Activated T-cell treated with anti-CD3 and anti-CD28 coated beads for 4 hours (primary cell): ENCODE measurements around the gene MYBBP1A.
"Not testable (repeated sequence)": the region's sequence is repeated elsewhere in the genome, so short reads cannot be mapped to it uniquely, and the experiment has no call there.

Experiments
- DNase-seq: peaks from one replicate; pipeline ENCODE4 v3.0.0-alpha.2; 2020

The MYBBP1A gene, protein sequence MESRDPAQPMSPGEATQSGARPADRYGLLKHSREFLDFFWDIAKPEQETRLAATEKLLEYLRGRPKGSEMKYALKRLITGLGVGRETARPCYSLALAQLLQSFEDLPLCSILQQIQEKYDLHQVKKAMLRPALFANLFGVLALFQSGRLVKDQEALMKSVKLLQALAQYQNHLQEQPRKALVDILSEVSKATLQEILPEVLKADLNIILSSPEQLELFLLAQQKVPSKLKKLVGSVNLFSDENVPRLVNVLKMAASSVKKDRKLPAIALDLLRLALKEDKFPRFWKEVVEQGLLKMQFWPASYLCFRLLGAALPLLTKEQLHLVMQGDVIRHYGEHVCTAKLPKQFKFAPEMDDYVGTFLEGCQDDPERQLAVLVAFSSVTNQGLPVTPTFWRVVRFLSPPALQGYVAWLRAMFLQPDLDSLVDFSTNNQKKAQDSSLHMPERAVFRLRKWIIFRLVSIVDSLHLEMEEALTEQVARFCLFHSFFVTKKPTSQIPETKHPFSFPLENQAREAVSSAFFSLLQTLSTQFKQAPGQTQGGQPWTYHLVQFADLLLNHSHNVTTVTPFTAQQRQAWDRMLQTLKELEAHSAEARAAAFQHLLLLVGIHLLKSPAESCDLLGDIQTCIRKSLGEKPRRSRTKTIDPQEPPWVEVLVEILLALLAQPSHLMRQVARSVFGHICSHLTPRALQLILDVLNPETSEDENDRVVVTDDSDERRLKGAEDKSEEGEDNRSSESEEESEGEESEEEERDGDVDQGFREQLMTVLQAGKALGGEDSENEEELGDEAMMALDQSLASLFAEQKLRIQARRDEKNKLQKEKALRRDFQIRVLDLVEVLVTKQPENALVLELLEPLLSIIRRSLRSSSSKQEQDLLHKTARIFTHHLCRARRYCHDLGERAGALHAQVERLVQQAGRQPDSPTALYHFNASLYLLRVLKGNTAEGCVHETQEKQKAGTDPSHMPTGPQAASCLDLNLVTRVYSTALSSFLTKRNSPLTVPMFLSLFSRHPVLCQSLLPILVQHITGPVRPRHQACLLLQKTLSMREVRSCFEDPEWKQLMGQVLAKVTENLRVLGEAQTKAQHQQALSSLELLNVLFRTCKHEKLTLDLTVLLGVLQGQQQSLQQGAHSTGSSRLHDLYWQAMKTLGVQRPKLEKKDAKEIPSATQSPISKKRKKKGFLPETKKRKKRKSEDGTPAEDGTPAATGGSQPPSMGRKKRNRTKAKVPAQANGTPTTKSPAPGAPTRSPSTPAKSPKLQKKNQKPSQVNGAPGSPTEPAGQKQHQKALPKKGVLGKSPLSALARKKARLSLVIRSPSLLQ (N-terminal part only)

DNA sequence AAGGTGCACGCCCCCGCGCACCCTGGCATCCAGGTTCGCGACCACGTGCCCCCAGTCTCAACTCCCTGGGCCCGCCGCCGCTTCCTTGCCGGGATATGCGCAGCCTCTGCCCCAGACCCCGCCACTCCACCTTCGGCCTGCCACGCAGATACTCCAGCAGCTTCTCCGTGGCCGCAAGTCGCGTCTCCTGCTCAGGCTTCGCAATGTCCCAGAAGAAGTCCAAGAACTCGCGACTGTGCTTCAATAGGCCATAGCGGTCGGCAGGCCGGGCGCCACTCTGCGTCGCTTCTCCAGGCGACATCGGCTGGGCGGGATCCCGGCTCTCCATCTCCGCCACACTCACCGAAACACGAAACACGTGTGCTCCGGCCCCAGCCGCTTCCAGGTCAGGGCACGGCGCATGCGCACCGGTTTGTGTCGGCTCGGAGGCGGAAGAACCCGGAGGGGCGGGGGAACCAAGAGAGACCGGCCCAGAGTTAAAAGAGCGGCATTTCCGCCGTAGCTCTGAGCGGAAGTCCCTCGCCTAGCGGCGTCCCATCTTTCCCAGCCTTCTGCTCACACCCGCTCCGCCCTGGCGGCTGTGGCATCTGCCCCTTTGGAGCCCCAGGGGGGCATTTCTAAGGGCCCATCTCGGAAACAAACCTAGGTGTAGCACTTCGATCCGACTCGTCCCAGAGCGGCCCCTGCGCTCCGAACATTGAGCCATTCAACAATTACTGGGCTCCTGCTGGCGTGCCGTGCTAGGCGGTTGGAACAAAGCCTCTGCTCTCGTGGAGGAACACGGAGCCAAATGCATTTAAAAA lies at the start of gene MYBBP1A:
Gene MYBBP1A (minus strand): TSS at position 388 of the 803 bp plus-strand sequence. CDS start 60 bp downstream, at position 328.
- peak; percentile 95 for DNase-seq

DNA sequence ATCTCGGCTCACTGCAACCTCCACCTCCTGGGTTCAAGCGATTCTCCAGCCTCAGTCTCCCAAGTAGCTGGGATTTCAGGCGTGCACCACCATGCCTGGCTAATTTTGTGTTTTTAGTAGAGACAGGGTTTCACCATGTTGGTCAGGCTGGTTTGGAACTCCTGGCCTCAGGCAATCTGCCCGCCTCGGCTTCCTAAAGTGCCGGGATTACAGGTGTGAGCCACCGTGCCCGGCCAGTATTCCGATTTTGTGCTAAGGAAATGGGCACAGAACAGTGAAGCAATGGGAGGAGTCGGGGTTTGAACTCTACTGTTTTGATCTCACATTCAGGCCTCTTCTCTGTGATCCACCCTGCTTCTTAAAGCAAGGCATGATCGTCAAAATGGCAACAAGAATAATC lies 49.6 kb upstream of the MYBBP1A start:
- DNase-seq = not testable (repeated sequence)

DNA sequence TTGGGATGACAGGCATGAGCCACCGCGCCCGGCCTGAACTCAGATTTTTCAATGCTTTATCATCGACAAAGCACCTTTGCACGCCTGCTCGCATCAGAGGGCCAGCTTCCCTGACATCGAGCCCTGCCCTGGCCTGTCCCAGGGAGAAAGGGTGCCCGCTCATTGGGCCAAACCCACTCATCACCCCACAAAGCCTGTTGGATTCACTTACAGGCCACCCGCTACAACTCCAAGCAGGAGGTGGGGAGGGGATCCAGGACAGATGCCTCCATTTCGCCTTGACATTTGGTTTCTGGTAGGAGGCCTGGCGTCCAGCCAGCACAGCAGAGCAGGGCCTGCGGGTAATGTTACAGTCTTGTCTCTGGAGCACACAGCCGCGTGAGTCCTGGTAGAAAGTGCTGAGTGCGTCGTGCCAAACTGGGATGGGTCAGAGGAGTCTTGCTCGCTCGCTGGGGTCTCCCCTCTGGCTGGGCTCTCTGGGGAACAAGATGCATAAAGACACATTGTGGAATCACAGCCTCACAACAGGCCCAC lies 49.0 kb upstream of the MYBBP1A start:
- DNase-seq = no peak

DNA sequence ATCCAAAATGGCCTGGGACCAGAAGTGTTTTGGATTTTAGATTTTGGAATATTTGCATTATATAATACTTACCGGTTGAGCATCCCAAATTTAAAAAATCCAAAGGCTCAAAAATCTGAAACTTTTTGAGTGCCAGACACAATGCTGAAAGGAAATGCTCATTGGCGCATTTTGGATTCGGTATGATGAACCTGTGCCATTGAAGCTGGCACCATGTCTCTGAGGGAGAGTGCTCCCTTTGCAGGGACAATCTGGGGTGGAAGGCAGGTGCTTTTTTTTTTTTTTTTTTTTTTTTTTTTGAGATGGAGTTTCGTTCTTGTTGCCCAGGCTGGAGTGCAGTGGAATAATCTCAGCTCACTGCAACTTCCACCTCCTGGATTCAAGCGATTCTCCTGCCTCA lies 46.9 kb upstream of the MYBBP1A start:
- DNase-seq = no peak

DNA sequence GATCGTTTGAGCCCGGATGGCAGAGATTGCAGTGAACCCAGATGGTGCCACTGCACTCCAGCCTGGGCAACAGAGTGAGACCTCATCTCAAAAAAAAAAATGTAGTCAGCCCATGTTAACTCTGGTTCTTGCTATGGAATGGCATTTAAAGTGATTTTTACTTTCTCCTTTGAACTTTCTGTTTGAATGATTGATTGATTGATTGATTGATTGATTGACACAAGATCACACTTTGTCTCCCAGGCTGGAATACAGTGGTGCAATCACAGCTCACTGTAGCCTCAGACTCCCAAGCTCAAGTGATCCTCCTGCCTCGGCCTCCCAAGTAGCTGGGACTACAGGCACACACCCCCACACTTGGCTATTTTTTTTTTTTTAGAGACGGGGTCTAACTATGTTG lies 46.1 kb upstream of the MYBBP1A start:
- no peak for DNase-seq

DNA sequence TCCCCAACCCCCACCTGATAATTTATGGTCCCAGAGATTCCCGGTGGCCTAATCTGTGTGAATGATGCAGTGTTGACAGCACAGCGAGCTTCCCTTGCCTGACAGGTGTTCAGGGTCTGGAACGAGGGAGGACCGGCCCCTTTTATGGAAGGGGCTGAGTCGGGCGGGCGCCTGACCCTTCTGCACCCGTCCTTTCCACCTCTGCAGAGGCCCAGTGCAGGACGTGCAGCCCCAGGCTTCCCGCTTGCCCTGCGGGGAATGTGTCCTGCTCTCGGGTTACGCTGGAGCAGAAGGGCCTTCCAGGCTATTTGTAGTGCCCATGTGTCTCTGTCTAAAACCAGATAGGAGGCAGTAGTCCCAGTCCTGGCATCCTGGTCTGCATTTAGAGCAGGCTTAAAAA lies 45.4 kb upstream of the MYBBP1A start:
- no peak for DNase-seq

DNA sequence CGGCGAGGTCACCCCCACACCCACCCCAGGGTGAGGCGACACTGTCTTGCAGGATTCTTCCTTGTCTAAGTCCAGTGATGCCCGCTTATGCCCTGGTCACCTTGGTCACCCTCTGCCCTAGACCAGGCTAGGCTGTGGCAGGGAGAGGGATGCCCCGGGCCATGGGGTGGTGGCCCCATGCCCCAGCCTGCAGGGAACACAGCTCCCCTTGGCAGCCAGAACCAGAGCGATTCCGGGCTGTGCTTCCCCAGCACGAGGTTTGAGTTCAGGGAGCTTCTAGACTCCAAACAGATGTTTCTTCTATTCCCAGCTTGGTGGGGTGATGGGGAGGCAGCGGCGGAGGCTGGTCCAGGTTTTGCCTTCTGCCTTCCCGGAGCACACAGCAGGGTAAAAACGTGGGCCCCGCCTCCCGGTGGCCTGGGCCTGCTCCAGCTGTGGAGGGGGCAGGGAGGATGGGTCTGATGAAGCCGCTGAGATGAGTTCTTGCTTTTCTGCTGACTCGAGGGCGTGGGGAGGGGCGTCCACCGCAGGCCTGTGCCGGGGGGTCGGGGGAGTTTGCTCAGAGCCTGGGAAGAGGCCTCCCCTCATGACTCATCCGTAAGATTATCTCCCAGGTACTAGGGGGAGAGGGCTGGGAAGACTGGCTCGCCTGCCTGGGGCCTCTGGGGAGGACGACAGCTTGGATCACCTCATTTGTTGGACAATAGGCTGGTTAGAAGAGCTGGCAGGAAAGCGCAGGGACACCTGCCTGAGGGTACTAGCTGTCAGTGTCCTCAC lies 44.5 kb upstream of the MYBBP1A start:
- DNase-seq = no peak

DNA sequence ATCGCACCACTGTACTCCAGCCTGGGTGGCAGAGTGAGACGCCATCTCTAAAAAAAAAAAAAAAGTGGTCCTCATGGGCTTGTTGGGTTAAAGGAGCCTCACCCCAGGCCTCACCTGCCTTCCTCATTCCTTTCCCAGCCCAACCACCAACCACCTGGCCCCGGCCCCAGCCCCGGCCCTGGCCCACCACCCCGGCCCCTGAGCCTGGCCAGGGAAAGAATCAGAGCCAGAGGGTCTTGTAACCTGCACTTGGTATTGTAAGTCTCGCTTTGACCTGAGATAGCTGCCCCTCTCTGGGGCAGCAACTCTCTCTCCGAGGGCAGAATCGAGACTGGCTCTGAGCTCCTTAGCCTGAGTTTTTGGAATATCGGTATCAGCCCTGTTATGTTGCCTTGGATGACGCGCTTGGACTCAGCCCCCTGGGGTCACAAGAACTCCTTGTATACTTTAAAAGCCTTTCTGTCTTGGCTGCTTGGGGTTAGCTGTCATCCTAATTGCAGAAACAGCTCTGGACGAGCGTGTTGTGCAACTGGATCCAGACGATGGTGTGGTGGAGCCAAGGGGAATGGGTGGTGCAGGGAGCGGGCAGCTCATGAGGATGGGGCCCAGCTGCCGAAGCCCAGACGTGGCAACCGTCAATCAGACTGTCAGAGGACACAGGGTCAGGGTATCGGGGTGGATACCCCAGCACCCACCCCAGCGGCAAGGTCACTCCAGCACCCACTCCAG lies 43.8 kb upstream of the MYBBP1A start:
- DNase-seq = no peak

DNA sequence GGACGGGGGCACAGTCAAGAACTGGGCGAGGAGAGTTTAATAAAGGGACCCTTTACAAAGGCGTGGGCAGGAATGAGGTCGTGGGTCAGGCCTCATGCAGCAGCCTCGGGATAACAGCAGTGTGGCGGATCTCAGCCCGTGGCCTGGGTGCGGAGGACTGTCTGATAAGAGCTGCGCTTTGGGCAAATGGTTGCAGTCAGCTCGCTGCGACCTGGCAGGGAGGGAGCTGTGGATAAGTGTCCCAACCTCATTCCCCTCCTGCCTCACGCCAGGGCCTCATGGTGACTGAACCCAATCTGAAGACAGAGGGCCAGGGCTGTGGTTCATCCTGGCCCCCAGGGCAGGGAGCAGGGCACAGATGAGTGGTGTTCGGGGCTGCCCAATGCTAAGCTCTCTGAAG lies 42.8 kb upstream of the MYBBP1A start:
- DNase-seq = no peak

DNA sequence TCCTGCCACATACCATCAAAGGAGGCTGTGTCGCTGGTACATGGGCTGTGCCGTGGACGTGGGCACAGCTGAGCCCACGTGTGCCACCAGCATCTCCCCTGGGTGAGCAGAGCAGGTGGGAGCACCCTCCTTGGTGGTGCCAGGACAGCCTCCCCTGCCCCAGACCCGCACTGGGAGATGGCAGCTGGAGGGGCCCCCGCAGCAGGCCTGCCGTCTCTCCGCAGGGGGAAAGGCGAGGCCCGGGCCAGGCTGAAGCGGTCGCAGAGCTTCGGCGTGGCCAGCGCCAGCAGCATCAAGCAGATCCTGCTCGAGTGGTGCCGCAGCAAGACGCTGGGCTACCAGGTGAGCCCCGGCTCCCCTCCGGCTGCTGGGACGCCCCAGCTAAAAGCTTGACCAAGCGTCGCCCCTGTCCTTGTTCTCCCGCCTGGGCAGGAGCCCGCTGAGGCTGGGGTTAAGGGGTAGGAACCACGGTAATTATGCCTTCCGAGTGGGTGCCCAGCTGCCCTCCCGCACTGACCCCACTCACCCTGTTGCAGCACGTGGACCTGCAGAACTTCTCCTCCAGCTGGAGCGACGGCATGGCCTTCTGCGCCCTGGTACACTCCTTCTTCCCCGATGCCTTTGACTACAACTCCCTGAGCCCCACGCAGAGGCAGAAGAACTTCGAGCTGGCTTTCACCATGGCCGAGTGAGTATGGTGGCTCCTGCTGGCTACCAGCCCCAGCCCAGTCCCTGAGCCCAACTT lies 41.6 kb upstream of the MYBBP1A start:
- DNase-seq = no peak

DNA sequence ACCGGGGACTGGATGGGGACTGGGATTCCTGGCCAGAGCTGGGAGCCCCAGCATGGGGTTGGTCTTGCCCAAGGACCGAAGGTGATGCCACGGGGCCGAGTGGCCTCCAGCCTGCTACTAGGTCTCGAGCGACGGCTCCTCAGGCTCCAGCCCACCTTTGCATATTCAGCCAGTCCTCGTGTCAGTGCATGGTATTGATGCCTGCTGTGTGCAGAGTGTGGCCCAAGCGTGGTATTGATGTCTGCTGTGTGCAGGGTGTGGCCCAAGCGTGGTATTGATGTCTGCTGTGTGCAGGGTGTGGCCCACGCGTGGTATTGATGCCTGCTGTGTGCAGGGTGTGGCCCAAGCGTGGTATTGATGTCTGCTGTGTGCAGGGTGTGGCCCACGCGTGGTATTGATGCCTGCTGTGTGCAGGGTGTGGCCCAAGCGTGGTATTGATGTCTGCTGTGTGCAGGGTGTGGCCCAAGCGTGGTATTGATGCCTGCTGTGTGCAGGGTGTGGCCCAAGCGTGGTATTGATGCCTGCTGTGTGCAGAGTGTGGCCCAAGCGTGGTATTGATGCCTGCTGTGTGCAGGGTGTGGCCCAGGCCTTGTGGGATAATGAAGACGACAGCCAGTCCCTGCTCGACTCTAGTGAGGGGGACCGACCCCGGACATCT lies 40.6 kb upstream of the MYBBP1A start:
- DNase-seq = not testable (repeated sequence)

DNA sequence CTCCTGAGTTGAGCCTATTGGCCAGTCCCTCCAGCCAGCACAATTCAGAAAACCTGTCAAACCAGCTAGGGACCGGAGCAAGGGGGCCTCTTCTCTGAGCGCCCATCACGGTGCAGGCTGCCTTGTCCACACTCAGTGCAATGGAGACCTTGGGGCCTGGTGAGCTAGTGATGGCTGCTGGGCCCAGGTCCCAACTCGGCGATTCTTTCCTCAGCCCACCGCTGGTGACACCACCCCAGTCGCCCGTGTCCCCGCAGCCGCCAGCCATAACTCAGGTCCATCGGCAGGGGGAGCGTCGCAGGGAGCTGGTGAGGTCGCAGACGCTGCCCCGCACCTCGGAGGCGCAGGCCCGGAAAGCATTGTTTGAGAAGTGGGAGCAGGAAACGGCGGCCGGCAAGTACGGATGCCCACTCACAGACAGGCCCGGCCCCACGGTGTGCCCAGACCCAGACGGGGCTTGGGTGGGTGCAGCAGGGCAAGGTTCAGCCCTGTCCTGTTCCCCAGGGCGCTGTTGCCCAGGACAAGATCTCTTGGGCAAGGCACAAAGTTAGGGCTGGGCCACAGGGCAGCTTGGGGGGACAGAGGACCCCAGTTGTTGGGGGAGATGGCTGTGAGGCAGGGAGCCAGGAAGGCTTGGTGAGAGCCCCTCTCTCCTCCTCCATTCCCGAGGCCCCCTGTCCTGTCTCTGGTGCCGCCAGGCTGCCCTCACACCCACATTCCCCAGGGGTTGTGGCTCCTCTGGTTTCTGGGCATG lies 39.9 kb upstream of the MYBBP1A start:
- peak; percentile 5 for DNase-seq

DNA sequence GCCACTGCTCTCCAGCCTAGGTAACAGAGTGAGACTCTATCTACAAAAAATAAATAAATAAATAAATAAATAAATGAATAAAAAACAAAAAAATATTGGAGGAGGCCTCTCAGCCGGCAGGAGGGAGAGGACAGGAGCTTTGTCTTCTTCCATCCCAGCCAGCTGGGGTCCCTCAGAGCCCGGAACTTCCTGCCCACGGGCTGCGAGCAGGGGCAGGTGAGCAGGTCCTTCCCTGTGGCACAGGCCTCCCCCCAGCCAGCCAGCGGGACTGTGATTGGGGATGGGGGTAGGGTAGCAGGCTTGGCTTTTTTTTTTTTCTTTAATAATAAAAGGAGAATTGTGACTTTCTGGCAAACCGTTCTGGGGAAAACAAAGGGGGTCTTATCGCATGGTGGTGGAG lies 39.2 kb upstream of the MYBBP1A start:
- DNase-seq = no peak

DNA sequence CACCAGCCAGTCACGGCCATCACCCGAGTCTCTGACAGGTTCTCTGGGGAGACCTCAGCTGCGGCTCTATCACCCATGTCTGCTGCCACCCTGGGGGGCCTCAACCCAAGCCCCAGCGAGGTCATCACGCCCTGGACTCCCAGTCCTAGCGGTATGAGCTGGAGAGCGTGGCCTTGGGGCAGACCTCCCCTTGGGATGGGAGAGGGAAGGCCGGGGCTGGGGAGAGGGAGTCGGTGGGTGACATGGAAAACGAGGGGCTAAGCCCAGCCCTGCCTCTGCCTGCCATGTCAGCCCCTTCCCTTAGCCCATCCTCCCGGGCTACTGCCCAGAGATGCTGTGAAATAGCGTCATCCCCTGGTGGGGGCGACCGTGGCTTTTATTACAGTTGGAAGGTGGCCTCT lies 37.8 kb upstream of the MYBBP1A start:
- DNase-seq = no peak

DNA sequence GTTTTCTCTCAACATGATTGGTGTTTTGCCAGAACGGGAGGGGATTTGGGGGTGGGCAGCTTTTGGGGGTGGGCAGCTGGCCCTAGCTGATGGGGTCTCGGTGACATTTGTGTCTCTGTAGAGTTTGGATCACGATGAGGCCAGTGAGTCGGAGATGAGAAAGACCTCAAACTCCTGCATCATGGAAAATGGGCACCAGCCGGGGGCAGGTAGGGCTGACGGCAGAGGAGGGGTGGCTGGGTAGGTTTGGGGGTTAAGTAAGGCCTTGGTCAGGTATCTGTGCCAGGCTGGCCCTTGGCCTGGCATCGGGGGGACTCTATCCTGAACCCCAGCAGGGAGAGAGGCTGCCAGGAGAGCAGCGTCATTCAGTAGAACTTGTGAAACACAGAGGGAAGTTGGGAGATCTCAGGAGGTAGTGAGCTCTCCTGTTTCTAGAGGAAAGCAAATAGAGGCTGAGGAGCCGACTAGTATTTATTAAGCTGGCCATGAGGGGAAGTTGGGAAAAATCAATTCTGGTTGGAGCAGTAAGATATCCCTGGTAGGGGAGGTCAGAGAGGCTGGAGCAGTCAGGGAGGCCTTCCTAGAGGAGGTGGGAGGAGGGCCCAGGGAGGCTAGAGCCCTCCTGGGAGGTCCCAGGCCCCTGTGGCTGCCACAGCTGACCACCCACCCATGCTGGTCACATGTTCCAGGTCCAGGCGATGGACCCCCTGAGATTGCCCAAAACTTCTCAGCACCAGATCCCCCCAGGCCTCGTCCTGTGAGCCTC lies 37.2 kb upstream of the MYBBP1A start:
- DNase-seq = no peak

DNA sequence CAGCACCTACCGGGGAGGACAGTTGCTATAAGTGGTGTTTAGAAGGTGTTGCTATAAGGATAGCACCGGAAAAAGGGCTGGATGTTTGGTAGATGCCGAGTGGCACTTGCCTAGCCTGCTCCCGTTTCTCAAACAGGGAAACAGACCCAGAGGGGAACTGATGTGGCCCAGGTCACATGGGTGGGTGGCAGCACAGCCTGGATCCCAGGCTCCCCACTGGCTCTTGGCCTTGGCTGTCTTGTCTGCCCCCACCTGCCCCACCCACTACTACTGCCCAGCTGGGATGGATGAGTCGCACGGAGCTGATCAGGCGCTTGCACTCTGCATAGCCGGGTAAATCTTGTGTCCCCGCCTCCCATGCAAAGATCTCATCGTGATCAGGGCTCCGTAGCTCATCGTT lies 36.3 kb upstream of the MYBBP1A start:
- DNase-seq = no peak

DNA sequence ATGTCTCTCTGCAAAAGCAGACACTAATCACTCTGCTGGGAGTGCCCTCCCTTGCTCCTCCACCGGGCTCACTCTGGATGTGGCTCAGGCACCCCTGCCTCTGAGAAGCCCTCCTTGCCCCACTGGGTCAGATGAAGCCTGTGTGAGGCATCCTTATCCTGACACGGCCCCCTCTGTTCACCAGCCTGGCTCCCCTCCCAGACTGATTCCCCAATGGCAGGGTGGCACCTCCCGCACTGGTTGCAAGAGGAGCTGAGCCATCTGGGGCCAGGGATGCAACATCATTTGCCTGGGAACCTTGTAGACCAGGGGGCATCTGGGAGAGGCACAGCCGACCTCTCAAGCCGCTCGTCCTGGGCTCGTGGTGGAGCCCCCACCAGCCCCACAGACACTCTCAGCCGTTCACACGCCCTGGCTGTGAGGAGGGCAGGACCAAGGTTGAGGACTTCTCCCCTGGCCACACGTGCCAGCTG lies 35.8 kb upstream of the MYBBP1A start:
- DNase-seq = no peak
